HTR-8/SVneo (cell line): ENCODE data around the gene COL16A1.
A peak's percentile ranks its signal among the peaks of the same experiment; 100 is the strongest.

Source experiments
- DNase-seq: peaks from one replicate; pipeline ENCODE4 v3.0.0; 2011; ENCODE audit warnings: low spot score, mixed read lengths; ENCODE audit not compliant: insufficient read length
- FAIRE-seq: peaks from 2 replicates; lab custom pipeline; 2011; peaks lifted over from hg19 to GRCh38; lab: Jason Lieb, UNC

The COL16A1 gene

GRCh38 chr1:31689854-31690253, 14.0 kb downstream of the COL16A1 start:
- FAIRE-seq (peak; percentile 78), DNase-seq (peak; percentile 87)

GRCh38 chr1:31689379-31689778, 14.4 kb downstream of the COL16A1 start:
- no peak for DNase-seq
- no peak for FAIRE-seq

- no peak for FAIRE-seq
Measured at GRCh38 chr1:31688233-31688918, 15.4 kb downstream of the COL16A1 start.

GRCh38 chr1:31687601-31688000, 16.2 kb downstream of the COL16A1 start:
- DNase-seq (no peak), FAIRE-seq (no peak)

More at GRCh38 chr1:31688233-31688918, 15.4 kb downstream of the COL16A1 start:
- no peak for DNase-seq

- no peak for DNase-seq
- FAIRE-seq = no peak
Measured at GRCh38 chr1:31685795-31686194, 18.0 kb downstream of the COL16A1 start.

- no peak for DNase-seq
- FAIRE-seq = no peak
Measured at GRCh38 chr1:31683997-31684396, 19.8 kb downstream of the COL16A1 start.

- DNase-seq (no peak), FAIRE-seq (no peak)
Measured at GRCh38 chr1:31681415-31681814, 22.4 kb downstream of the COL16A1 start.

GRCh38 chr1:31679676-31680230, 24.1 kb downstream of the COL16A1 start:
- no peak for DNase-seq
- FAIRE-seq = no peak

GRCh38 chr1:31679091-31679490, 24.7 kb downstream of the COL16A1 start:
- no peak for DNase-seq
- no peak for FAIRE-seq

- DNase-seq (no peak), FAIRE-seq (no peak)
Measured at GRCh38 chr1:31678681-31679080, 25.1 kb downstream of the COL16A1 start.

GRCh38 chr1:31677949-31678348, 25.9 kb downstream of the COL16A1 start:
- no peak for FAIRE-seq

GRCh38 chr1:31677401-31677800, 26.4 kb downstream of the COL16A1 start:
- DNase-seq (no peak), FAIRE-seq (no peak)

More at GRCh38 chr1:31677949-31678348, 25.9 kb downstream of the COL16A1 start:
- DNase-seq = no peak

- FAIRE-seq (no peak), DNase-seq (no peak)
Measured at GRCh38 chr1:31675756-31676155, 28.1 kb downstream of the COL16A1 start.

GRCh38 chr1:31675161-31675560, 28.7 kb downstream of the COL16A1 start:
- FAIRE-seq = no peak
- no peak for DNase-seq

GRCh38 chr1:31674626-31675025, 29.2 kb downstream of the COL16A1 start:
- FAIRE-seq = peak; percentile 67
- DNase-seq = peak; percentile 29

GRCh38 chr1:31673433-31673832, 30.4 kb downstream of the COL16A1 start:
- no peak for DNase-seq
- no peak for FAIRE-seq

GRCh38 chr1:31672986-31673385, 30.8 kb downstream of the COL16A1 start:
- FAIRE-seq = no peak
- DNase-seq = no peak

GRCh38 chr1:31671561-31672201, 32.1 kb downstream of the COL16A1 start:
- DNase-seq (no peak), FAIRE-seq (no peak)

GRCh38 chr1:31671147-31671546, 32.7 kb downstream of the COL16A1 start:
- DNase-seq = no peak
- FAIRE-seq = no peak

GRCh38 chr1:31670593-31670964, 33.2 kb downstream of the COL16A1 start:
- FAIRE-seq = no peak
- no peak for DNase-seq

- DNase-seq (no peak), FAIRE-seq (no peak)
Measured at GRCh38 chr1:31669786-31670592, 33.8 kb downstream of the COL16A1 start.
